Measurements from ENCODE around the gene PEX14.
A peak's percentile ranks its signal among the peaks of the same experiment; 100 is the strongest.

Gene PEX14

DNA sequence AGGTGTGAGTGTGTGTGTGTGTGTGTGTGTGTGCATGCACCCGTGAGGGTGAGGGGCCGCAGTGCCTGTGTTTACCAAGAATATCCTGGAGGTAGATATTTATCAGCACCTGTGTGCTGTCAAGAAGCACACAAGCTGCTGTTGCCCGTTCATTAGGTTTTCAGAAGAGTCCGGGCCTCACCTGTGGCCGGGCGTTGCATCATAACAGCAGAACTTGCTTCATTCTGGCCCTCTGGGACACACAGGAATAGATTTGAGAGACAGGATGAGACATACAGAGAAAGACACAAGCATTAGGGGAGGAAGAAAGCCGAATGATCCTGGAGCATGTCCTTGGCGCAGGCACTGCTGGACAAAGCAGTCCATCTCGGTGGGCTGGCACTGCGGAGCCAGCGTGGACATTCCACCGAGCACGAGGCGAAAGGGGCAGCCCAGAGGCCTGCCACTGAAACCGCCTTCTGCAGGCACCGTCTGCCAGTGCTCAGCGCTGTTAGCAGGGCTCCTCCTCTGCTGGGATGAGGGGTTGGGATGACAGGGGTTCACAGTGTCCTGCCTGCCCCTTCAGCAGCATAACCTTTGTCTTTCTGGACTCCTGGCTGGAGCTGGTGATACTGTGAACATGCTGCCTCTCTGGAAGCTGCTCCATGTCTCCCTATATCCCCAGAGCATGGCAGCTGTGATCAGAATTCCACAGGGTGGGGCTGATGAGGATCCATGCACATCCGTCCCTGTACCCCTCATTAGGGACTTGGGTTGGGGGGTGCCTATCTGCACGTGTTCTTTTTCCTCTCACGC, 81.1 kb downstream of the PEX14 start:
- DNase-seq, result peak; percentile 54 to 73

DNA sequence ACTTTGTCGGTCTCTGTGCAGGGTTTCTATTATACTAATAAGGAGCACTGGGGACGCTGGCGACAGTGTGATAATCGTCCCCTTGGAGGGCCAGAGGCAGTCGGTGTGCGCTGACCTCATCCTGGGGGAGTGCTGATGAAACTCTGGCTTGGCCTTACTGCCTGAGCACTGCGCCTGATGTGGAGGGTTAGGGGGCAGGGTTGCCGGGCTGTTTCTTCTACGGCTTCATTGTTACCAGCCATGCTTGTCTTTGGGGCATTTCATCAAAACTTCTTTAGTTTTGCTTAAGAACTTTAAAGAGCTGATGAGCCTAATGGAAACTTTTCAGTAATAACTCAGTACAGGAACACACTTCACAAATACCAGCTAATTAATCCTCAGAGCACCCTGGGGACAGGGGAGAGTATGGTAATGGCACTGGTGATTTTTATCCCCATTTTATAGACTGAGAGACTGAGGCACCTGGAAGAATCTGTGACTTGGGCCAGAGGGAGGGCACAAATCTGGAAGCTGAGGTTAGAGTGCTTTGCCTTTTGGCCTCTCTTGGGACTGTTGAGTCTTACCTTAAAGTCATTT, 81.8 kb downstream of the PEX14 start:
- DNase-seq, result no peak

DNA sequence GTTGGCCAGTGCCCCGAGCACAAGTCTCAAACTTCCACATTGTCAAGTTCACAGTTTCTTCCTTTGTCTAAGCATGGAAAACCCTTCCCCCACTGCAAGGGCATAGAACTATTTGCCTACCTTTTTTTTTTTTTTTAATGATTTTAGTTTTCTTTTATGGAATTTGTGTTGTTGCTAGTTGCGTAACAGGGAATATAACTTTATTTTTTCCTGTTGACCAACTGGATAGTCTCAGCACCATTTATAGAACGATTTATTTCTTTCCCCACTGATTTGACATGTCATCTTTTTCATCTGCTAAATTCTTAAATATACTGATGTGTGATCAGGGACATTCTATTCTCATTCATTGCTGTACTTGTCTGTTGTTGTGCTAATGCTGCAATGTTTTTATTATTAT, 83.0 kb downstream of the PEX14 start:
- DNase-seq, result no peak

DNA sequence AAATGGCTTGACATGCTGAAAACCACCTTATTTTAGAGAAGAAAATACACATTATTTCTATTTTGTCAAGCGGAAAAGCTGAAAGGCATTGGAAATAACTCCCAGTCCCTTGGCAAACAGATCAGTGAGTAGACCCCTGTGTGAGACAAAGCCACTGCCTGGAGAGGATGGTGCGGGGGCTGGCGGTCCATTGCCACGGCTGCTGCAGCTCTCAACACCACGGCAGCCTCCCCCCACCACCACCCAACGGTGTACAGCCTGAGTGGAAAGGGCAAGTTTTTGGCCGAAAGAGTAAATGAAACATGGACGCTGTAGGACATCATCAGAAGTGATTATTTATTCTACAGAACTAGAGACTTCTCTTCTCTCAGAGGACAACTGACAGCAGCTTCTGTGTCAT, 84.6 kb downstream of the PEX14 start:
- no peak for DNase-seq

DNA sequence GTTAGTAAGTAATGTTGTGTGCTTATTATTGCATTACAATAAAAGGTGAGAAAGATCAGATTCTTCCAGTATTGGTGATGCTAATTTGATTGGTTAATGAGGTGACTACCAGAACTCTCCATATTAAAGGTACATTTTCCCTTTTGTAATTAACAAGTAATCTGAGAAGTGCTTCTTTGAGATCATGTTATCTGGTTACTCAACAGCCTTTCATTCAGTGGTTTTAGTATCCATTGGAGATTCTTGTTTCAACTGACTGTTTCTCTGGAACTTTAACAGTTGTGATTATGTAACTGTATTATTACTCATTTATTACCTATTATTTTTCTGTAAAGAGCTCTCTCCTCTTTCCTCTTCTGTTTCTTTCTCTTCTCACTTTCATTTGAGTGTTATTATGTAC, 86.7 kb downstream of the PEX14 start:
- no peak for DNase-seq

DNA sequence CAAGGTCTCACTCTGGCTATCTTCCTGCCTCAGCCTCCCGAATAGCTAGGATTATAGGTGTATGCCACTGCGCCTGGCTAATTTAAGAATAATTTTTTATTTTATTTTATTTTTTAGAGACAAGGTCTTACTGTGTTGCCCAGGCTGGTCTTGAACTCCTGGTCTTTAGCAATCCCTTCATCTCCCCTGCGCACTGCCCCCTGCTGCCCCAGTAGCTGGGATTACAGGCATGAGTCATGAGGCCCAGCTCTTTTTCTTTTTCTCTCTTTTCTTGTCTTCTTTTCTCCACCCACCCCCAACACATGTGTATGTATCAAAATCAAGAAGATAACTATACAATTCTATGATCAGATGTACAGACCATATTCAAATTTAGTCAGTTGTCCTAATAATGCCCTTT, 87.2 kb downstream of the PEX14 start:
- no peak for DNase-seq

DNA sequence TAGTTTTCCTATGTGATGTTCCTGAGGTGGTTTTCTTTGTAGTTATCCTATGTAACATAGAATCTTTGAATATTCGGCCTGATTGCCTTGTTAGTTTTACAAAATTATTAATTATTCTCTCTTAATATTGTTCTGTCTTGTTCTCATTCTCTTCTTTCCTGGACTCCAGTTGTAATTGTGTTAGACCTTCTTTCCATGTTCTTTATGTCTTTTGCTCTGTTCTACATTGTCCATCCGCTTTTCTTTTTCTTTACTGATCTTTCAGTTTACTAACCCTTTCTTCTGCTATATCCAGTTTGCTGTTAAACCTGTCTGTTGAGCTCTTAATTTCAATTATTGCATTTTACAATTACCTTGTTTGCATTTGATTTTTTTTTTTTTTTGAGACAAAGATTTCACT, 89.3 kb downstream of the PEX14 start:
- DNase-seq, result no peak

DNA sequence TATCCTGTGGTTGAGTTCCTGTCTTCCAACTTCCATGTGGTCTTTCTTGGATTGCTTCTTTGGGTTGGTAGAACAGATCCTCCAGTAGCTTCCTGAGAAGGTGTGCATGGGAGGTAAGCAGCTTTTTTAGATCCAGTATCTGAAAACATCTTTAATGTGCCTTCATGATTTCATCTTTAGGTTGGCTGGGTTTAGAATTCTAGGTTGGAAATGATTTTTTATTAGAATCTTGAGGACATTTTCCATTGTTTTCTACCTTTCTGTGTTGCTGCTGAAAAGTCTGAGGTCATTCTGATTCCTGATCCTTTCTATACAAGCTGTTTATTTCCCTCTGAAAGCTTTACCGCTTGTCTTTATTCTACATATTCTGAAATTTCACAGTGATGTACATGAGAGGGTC, 94.8 kb downstream of the PEX14 start:
- no peak for DNase-seq

DNA sequence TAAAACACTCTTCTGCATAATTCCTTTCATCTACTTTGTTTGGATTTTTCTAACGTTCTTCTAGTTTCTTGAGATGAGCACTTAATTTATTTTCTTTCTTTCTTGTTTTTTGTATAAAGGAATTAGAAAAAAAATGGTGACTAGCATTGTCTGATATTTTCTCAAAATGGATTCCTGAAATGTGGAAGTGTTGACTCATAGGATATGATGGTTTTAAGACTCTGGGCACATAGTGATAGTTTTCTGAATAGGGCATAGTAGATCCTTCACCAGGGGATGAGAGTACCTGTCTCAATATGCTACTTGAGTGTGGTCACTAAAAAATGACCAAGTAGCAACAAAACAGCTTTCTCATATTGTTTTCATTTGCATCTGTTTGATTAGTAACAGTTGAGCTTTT, 100.9 kb downstream of the PEX14 start:
- no peak for DNase-seq

DNA sequence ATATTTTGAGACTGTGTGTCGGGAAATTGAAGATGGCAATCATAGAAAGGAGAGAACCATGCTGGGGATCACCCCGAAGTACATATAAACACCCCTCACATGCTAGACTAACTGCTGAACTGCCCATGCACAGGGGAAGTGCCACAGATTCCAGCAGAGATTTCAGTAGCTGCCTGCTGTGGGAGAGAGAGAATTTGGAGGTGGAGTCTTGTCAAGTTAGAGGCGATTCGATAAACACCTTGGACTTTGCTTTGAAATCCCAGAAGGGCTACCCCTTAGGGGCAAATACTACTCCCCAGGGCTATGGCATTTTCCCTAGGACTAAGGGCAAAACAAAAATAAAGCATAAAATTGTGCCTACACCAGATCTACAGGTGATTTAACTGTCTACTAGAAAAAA, 103.3 kb downstream of the PEX14 start:
- no peak for DNase-seq

DNA sequence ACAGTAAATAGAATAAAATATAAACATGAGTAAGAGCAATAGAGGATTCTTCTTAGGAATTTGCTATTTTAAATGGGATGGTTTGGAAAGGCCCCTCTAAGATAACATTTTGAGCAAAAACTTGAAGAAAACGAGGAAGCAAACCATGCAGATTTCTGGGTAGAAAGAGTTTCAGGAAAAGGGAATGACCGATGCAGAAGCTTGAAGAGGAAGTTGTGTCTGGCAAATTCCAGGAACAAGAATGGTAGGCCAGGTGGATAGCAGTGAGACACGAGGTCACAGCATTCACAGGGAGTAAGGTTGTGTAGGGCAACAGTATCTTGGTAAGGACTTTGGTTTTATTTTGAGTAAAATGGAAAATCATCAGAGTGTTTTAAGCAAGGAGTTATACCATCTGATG, 108.9 kb downstream of the PEX14 start:
- no peak for DNase-seq

DNA sequence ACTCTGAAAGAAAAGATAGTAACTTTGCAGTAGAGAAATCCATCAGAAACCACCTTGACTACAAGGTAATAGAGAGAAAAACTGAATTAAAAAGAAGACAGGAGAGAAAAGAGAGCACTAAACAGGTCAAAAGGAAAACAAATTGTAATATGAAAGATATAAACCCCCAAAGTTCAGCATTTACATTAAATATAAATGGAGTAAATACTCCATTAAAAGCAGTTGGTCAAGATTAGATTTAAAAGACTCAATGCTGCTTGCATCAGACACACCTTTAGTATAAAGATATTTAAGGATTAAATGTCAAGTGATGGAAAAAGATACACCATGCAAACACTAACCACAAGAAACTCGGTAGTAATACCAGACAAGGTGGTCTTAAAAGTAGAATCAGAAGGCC, 110.5 kb downstream of the PEX14 start:
- no peak for DNase-seq

DNA sequence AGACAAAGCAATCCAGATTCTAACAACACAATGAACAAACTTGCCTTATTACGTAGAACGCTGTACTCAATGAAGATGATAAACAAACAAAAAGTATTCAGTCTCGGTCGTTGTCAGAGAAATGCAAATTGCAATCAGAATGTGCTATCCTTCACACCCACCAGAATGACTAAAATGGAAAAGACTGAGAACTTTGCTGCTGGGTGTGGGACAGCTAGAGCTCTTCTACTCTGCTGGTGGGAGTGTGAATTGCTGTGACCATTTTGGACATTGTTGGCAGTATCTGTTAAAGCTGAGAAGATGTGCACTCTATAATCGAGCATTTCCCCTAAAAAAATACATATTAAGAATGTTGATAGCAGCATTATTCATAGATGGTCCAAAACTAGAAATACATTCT, 111.4 kb downstream of the PEX14 start:
- no peak for DNase-seq

DNA sequence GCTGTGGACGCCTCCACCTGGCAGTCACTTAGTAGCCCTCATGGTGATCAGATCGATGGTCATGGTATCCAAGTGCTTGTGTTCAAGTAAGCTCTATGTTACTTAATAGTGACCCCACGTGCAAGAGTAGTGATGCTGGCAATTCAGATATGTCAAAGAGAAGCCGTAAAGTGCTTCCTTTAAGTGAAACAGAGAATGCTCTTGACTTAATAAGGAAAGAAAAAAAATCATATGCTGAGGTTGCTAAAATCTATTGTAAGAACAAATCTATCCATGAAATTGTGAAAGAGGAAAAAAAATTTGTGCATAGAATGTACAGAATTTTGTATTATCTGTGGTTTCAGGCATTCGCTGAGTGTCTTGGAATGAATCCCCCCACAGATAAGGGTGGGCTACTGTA, 113.9 kb downstream of the PEX14 start:
- DNase-seq, result no peak

DNA sequence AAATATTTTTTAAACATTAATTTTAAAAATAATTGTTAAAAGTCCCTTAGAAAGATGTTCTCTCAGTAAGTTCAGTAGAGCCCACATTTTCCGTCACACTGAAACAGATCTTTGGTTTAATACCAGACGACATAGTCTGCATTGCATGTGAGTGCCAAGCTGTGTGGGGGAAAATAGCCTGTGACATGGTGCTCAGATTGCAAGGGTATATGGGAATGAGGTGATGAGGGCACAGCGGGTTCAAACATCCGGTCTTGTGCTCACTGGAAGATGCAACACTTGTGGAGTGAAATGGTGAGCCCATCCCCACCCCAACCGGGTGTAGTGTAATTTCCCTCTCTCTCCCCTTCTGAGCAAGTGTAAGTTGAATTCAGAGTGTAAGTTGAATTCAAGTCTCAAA, 114.3 kb downstream of the PEX14 start:
- DNase-seq, result no peak

DNA sequence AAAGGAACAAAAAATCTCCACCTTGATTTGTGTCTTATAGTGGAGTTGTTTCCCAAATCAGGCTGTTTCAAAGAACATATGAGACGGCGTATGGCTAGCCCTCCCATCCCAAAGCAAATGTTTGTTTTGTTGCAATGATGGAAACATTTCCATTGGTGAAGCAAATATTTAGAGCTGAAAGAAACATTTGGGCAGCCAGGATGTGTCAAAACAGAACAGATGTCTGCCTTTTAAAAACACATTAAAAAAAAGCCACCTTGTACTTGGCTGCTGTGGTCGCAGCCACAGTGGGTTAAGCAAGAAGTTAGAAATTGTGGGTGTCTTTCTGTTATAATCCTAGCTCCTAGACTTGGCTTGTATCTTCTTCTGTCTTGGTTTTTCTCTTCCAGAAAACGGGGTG, 116.3 kb downstream of the PEX14 start:
- no peak for DNase-seq

DNA sequence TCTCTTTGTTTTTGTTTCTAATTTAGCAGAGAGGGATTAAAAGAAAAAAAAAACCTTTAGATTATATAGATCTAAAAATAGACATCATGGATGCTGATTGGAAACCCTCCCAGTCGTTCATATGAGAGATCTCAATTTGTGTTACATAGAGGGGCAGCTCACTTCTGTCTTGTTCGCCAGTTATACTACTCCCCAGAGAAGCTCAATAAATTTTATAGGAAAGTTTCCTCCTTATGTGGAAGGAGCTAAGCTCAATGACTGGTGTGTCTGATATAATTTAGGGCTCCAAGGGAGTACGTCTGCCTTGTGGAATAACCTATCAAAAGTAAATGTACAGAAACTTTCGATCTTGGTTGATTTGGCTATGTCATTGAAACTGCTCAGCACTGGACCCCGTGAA, 117.6 kb downstream of the PEX14 start:
- peak in 1 of 2 experiments; percentile 8 for DNase-seq

DNA sequence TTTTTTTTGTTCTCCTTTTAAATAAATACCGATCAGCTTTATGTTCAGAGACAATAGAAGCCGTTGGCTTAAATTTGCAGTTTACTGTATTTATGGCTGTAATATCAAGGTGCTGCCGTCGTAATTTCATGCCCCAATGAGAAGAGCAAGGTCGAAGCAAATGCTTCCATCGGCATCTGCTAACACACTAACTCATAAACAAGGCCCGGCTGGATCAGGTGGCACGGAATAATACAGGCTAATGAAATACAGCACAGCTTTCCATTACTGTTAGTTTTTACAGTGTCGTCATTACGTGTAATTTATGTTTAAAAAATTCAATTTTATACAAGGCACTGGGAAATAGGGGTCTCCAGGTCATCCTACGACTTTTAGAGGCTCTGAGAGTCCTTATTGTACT, 119.0 kb downstream of the PEX14 start:
- DNase-seq, result peak in 1 of 2 experiments; percentile 59

DNA sequence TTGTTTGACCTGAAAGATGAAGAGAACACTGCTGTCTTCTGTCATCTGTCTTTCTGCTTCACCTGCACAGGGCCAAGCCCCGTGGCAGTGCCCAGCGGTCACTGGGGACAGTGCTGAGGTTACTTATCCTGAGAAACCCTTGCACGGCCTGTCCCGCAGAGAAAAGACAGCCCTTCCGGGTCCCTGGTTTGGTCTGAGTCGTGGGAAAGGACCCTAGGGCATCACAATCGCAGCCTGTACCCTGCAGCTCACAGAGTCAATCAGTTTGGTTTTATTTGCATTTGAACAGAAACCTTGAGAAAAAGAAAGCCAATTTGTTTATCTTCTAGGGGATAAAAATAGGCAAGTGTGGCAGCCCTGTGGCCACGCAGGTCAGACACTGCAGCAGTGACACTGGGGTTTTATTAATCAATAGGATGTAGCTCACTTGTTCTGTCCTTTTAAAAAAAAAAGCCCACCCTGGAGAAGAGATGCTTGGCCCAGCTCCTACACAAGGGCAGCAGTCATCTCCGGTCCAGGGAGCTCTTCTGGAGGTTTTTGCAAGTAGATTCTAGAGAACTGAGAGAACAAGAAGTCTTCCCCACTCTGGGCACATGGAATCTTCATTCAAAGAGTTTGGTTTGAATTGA, 120.0 kb downstream of the PEX14 start:
- DNase-seq, result peak in 1 of 2 experiments; percentile 58

DNA sequence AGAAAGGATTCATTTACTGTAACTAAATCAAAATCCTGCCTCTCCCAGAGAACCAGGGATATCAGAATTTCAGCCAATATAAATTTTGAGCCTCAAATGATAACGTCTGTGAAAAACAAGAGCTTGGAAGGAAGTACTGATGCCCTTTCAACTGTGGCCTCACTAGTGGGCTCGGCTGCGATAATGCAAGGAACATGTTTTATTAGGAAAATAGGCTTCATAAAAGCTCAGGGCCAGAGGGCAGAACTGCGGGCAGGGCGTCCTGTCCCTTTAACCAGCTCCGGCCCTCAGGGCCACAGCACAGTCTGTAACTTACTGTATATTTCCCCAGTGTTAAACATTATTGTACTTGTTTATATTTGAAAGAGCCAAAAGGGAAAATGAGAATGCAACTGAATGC, 122.0 kb downstream of the PEX14 start:
- peak in 1 of 2 experiments; percentile 28 for DNase-seq

DNA sequence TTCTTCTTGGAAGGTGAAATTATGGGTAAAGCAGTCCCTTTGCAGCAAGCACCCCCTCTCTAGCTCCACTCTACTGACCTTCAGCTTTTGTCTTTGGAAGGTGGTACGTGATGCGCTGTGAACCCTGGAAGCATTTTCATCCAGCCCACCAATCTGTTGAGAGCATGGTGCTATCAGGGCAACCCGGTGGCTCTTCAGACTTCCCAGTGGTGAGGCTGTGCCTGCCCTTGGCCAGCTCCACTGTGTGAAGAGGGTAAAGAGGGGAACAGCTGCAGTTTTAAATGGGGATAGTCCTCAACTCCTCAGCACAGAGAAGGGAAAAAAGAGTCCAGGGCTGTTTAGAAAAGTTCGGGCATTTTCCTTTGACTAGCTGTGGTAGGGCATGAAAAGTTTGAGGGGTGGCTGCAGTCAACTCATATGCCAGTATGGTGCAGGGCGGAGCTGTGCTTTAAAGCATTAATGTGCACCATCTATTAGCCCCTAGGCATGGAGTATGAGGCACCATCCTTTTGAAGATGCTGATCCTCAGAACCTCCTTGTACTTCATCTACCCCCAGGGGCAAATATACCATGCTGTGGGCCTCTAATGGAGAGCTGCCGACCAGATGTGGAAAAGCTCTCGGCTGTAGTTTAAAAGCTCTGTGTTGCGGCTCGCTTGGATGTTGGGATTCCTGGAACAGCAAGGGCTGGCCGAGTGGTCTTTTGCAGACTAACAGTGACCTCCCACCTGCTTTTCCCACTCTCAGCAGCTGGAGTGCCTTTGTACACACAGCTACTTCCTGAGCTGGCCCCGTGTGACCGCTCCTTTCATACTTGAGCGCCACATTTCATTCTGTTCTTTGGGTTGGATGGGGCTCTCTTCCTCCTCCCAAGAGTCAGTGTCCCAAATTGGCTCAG, 123.0 kb downstream of the PEX14 start:
- DNase-seq, result no peak

DNA sequence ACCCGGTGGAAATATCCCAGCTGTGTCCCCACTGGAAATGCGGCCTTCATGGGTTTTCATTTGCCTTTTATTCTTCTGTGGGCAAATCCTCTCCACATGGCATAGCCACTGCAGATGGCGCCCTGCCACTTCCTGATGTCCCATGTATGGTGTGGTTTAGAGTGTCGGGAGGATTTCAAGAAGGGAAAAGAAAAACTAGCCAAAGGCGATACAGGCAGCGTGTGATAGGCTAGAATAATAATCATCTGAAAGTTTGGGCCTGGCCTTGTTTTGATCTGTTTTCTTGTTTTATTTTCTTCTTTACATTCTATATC, 123.6 kb downstream of the PEX14 start:
- peak in 1 of 2 experiments; percentile 43 for DNase-seq

DNA sequence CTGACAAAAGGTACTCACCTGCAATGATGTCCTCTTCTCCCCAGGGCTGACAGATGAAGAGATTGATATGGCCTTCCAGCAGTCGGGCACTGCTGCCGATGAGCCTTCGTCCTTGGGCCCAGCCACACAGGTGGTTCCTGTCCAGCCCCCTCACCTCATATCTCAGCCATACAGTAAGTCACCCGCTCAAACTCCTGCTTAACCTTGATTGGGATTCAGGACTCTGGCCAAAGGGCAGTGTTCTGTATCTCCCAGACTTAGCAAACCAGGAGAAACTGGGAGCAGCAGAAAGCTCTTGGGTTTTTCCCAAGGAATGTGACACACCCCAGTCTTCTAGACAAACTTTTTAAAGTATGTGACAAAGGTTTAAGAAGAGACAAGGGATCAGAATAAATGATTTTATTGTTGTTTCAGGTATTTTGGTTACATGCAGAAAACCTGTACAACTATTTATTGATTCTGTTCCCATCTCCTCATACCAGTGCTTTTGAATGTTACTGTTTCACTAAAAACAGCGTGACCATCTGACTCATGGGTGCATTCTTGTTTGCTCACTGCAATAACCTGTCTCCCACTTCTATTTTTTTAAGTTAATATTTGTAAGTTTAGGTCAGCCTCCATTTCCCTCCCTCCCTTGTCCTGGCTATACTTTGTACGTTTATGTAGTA, 124.6 kb downstream of the PEX14 start:
- DNase-seq, result no peak

All from NCI-H526 (cell line).